ENCODE results near the gene KLF17.

The KLF17 gene

GRCh38 chr1:44170281-44170823 lies 51.7 kb downstream of the KLF17 start:
- no peak overlapping the region for H3K4me3 ChIP-seq (ENCODE audit: low read depth, low read length)
- no peak for DNase-seq (ENCODE audit: low read depth)
- TF ChIP-seq, protein P1, sequence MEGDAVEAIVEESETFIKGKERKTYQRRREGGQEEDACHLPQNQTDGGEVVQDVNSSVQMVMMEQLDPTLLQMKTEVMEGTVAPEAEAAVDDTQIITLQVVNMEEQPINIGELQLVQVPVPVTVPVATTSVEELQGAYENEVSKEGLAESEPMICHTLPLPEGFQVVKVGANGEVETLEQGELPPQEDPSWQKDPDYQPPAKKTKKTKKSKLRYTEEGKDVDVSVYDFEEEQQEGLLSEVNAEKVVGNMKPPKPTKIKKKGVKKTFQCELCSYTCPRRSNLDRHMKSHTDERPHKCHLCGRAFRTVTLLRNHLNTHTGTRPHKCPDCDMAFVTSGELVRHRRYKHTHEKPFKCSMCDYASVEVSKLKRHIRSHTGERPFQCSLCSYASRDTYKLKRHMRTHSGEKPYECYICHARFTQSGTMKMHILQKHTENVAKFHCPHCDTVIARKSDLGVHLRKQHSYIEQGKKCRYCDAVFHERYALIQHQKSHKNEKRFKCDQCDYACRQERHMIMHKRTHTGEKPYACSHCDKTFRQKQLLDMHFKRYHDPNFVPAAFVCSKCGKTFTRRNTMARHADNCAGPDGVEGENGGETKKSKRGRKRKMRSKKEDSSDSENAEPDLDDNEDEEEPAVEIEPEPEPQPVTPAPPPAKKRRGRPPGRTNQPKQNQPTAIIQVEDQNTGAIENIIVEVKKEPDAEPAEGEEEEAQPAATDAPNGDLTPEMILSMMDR (IDR thresholded peaks at IDR 0.05; ENCODE audit: insufficient read depth, low read depth, low read length, missing control alignments) = no peak

DNA sequence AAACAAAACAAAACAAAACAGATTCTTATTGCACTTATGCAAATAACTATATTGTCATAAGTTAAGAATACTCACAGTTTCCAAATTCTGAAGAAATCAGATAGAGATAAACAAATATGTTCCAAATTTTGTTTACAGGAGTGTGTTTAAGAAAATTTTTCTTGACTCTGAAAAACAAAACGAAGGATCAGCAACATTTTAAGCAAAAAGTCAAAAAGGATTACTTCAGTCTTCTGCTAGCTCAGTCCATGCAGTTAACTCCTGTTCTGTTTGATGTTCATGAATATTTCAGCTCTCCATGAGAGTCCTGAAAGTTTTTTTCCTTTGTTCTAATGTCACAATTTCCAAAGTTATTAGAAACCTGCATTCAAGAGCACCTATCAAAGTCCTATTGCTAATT lies 56.0 kb downstream of the KLF17 start:
- no peak overlapping the region for H3K4me3 ChIP-seq (ENCODE audit: low read depth, low read length)
- TF ChIP-seq, protein P1 (IDR thresholded peaks at IDR 0.05; ENCODE audit: insufficient read depth, low read depth, low read length, missing control alignments) = no peak

More for the DNA sequence above, 56.0 kb downstream of the KLF17 start:
- no peak for DNase-seq (ENCODE audit: low read depth)

Data from GM12865 (cell line).